ENCODE results near the gene CLN5.
A peak's percentile ranks its signal among the peaks of the same experiment; 100 is the strongest.

The CLN5 gene

GRCh38 chr13:77033717-77034302 is 41.9 kb downstream of the CLN5 start:
- H3K27me3 ChIP-seq (ENCODE audit: control insufficient read depth, insufficient read depth, low read length, poor library complexity, severe bottlenecking): no peaks in the 10 kb centered on the region
- no peak overlapping the region for H3K4me3 ChIP-seq (ENCODE audit: insufficient read depth, low read depth, low read length)
- H3K9me3 ChIP-seq (ENCODE audit: control insufficient read depth, low read length): no peaks in the 10 kb centered on the region
- H3K36me3 ChIP-seq (ENCODE audit: control insufficient read depth, insufficient read depth, low read length): no peaks in the 10 kb centered on the region
- 94% methylated on average over 4 of the region's 4 CpGs for WGBS, 2 experiments
- H3K4me1 ChIP-seq (ENCODE audit: control insufficient read depth, insufficient read depth, low read length): no peaks in the 10 kb centered on the region
- no peak overlapping the region for H3K27ac ChIP-seq (ENCODE audit: insufficient read depth, low read depth, low read length, poor library complexity, severe bottlenecking)

GRCh38 chr13:77034881-77035280 is 43.0 kb downstream of the CLN5 start:
- 94 to 95% methylated on average over 5 of the region's 5 CpGs for WGBS, 2 experiments
- no peaks in the 10 kb centered on the region for H3K36me3 ChIP-seq (ENCODE audit: control insufficient read depth, insufficient read depth, low read length)
- no peaks in the 10 kb centered on the region for H3K9me3 ChIP-seq (ENCODE audit: control insufficient read depth, low read length)
- no peaks in the 10 kb centered on the region for H3K4me1 ChIP-seq (ENCODE audit: control insufficient read depth, insufficient read depth, low read length)
- H3K27ac ChIP-seq (ENCODE audit: insufficient read depth, low read depth, low read length, poor library complexity, severe bottlenecking): no peak overlapping the region
- H3K27me3 ChIP-seq (ENCODE audit: control insufficient read depth, insufficient read depth, low read length, poor library complexity, severe bottlenecking): no peaks in the 10 kb centered on the region
- H3K4me3 ChIP-seq (ENCODE audit: insufficient read depth, low read depth, low read length): no peak overlapping the region

GRCh38 chr13:77036279-77036678 is 44.4 kb downstream of the CLN5 start:
- no peaks in the 10 kb centered on the region for H3K36me3 ChIP-seq (ENCODE audit: control insufficient read depth, insufficient read depth, low read length)
- no peak overlapping the region for H3K4me3 ChIP-seq (ENCODE audit: insufficient read depth, low read depth, low read length)
- 93 to 100% methylated on average over 1 of the region's 1 CpG for whole genome bisulfite sequencing, 2 experiments
- no peak overlapping the region for H3K27ac ChIP-seq (ENCODE audit: insufficient read depth, low read depth, low read length, poor library complexity, severe bottlenecking)
- H3K27me3 ChIP-seq (ENCODE audit: control insufficient read depth, insufficient read depth, low read length, poor library complexity, severe bottlenecking): no peaks in the 10 kb centered on the region
- H3K4me1 ChIP-seq (ENCODE audit: control insufficient read depth, insufficient read depth, low read length): no peaks in the 10 kb centered on the region
- no peaks in the 10 kb centered on the region for H3K9me3 ChIP-seq (ENCODE audit: control insufficient read depth, low read length)

GRCh38 chr13:77038907-77039480 is 47.1 kb downstream of the CLN5 start:
- H3K36me3 ChIP-seq (ENCODE audit: control insufficient read depth, insufficient read depth, low read length): no peaks in the 10 kb centered on the region
- H3K27ac ChIP-seq (ENCODE audit: insufficient read depth, low read depth, low read length, poor library complexity, severe bottlenecking): no peak overlapping the region
- no peaks in the 10 kb centered on the region for H3K27me3 ChIP-seq (ENCODE audit: control insufficient read depth, insufficient read depth, low read length, poor library complexity, severe bottlenecking)
- WGBS, 2 experiments: 81 to 91% methylated on average over 4 to 5 of the region's 5 CpGs
- no peaks in the 10 kb centered on the region for H3K9me3 ChIP-seq (ENCODE audit: control insufficient read depth, low read length)
- no peaks in the 10 kb centered on the region for H3K4me1 ChIP-seq (ENCODE audit: control insufficient read depth, insufficient read depth, low read length)
- H3K4me3 ChIP-seq (ENCODE audit: insufficient read depth, low read depth, low read length): no peak overlapping the region

- no peaks in the 10 kb centered on the region for H3K36me3 ChIP-seq (ENCODE audit: control insufficient read depth, insufficient read depth, low read length)
- H3K27ac ChIP-seq (ENCODE audit: insufficient read depth, low read depth, low read length, poor library complexity, severe bottlenecking): no peak overlapping the region
- 95 to 96% methylated on average over 7 of the region's 7 CpGs for WGBS, 2 experiments
- no peaks in the 10 kb centered on the region for H3K9me3 ChIP-seq (ENCODE audit: control insufficient read depth, low read length)
- no peaks in the 10 kb centered on the region for H3K27me3 ChIP-seq (ENCODE audit: control insufficient read depth, insufficient read depth, low read length, poor library complexity, severe bottlenecking)
- no peaks in the 10 kb centered on the region for H3K4me1 ChIP-seq (ENCODE audit: control insufficient read depth, insufficient read depth, low read length)
- no peak overlapping the region for H3K4me3 ChIP-seq (ENCODE audit: insufficient read depth, low read depth, low read length)
Measured at GRCh38 chr13:77040076-77040475, 48.2 kb downstream of the CLN5 start.

GRCh38 chr13:77040835-77041234 is 49.0 kb downstream of the CLN5 start:
- no peak overlapping the region for H3K27ac ChIP-seq (ENCODE audit: insufficient read depth, low read depth, low read length, poor library complexity, severe bottlenecking)
- H3K27me3 ChIP-seq (ENCODE audit: control insufficient read depth, insufficient read depth, low read length, poor library complexity, severe bottlenecking): peaks cover 7% of the 10 kb centered on the region
- no peaks in the 10 kb centered on the region for H3K9me3 ChIP-seq (ENCODE audit: control insufficient read depth, low read length)
- H3K36me3 ChIP-seq (ENCODE audit: control insufficient read depth, insufficient read depth, low read length): no peaks in the 10 kb centered on the region
- WGBS, 2 experiments: 93 to 95% methylated on average over 9 of the region's 9 CpGs
- no peaks in the 10 kb centered on the region for H3K4me1 ChIP-seq (ENCODE audit: control insufficient read depth, insufficient read depth, low read length)
- no peak overlapping the region for H3K4me3 ChIP-seq (ENCODE audit: insufficient read depth, low read depth, low read length)

DNA sequence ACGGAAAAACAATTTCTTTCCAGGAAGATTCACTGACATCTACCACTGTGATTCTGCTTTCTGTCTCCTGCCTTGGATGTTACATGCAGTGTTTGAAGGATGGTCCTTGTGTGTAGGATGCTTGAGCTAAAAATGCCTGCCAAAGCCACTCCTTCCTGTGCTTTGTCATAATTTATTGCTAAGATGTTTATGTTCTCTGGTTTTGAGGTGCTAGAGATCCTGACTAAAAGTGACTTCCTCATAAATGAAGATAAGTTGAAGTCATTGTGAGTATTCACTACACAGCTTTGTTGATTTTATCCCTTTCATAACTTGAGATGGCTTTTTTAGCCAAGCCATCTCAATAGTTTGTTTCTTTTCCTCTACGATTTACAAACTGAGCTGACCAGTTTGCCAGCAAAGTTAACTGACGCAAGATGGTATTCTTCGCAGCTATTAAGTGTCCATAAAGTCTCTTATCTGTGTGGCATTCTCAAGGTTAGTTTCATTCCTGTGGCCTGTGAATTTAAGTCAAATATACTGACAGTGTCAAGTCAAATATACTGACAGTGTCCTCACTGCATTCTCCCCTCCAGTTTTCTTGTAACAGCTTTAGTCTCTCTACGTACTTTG is 50.8 kb downstream of the CLN5 start:
- no peak overlapping the region for H3K4me3 ChIP-seq (ENCODE audit: insufficient read depth, low read depth, low read length)
- 93 to 97% methylated on average over 5 of the region's 5 CpGs for WGBS, 2 experiments
- peaks cover 13% of the 10 kb centered on the region for H3K27me3 ChIP-seq (ENCODE audit: control insufficient read depth, insufficient read depth, low read length, poor library complexity, severe bottlenecking)
- no peaks in the 10 kb centered on the region for H3K4me1 ChIP-seq (ENCODE audit: control insufficient read depth, insufficient read depth, low read length)
- H3K27ac ChIP-seq (ENCODE audit: insufficient read depth, low read depth, low read length, poor library complexity, severe bottlenecking): no peak overlapping the region
- no peaks in the 10 kb centered on the region for H3K36me3 ChIP-seq (ENCODE audit: control insufficient read depth, insufficient read depth, low read length)
- no peaks in the 10 kb centered on the region for H3K9me3 ChIP-seq (ENCODE audit: control insufficient read depth, low read length)

GRCh38 chr13:77047649-77048343 is 55.9 kb downstream of the CLN5 start:
- 58 to 67% methylated on average over 8 of the region's 8 CpGs for WGBS, 2 experiments
- H3K4me3 ChIP-seq (ENCODE audit: insufficient read depth, low read depth, low read length): no peak overlapping the region
- H3K36me3 ChIP-seq (ENCODE audit: control insufficient read depth, insufficient read depth, low read length): no peaks in the 10 kb centered on the region
- no peaks in the 10 kb centered on the region for H3K9me3 ChIP-seq (ENCODE audit: control insufficient read depth, low read length)
- peaks cover 10% of the 10 kb centered on the region for H3K4me1 ChIP-seq (ENCODE audit: control insufficient read depth, insufficient read depth, low read length)
- H3K27ac ChIP-seq (ENCODE audit: insufficient read depth, low read depth, low read length, poor library complexity, severe bottlenecking): peak overlapping the region; percentile 58
- peaks cover 13% of the 10 kb centered on the region for H3K27me3 ChIP-seq (ENCODE audit: control insufficient read depth, insufficient read depth, low read length, poor library complexity, severe bottlenecking)

DNA sequence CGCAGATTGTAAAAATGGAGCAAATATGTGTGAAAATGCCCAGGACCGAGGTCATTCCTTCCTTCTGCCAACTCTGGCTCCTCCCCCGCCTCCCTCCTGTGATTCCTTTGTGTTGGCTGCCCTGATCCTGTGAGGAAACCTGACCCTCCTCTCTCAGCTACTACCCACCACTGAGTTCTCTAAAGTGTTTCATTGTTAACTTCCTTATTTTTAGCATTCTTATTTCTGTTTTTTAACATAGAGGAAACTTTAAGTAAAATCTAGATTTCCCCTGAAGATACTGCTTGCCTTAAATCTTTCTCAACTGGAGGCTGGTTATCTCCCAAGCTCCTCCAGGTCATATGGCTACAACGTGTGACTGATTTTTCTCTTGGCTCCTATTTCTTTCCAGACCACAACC is 56.8 kb downstream of the CLN5 start:
- Histone ChIP-seq H3K4me3 (ENCODE audit: insufficient read depth, low read depth, low read length) (no peak overlapping the region), H3K9me3 (ENCODE audit: control insufficient read depth, low read length) (no peaks in the 10 kb centered on the region), H3K27ac (ENCODE audit: insufficient read depth, low read depth, low read length, poor library complexity, severe bottlenecking) (peak overlapping the region; percentile 58), H3K27me3 (ENCODE audit: control insufficient read depth, insufficient read depth, low read length, poor library complexity, severe bottlenecking) (peaks cover 13% of the 10 kb centered on the region), H3K36me3 (ENCODE audit: control insufficient read depth, insufficient read depth, low read length) (no peaks in the 10 kb centered on the region), H3K4me1 (ENCODE audit: control insufficient read depth, insufficient read depth, low read length) (peaks cover 10% of the 10 kb centered on the region)
- WGBS, 2 experiments: 42 to 45% methylated on average over 3 to 4 of the region's 4 CpGs

GRCh38 chr13:77053192-77053591 is 61.3 kb downstream of the CLN5 start:
- Histone ChIP-seq H3K36me3 (ENCODE audit: control insufficient read depth, insufficient read depth, low read length) (peaks cover 6% of the 10 kb centered on the region), H3K4me1 (ENCODE audit: control insufficient read depth, insufficient read depth, low read length) (peaks cover 10% of the 10 kb centered on the region), H3K4me3 (ENCODE audit: insufficient read depth, low read depth, low read length) (no peak overlapping the region), H3K27me3 (ENCODE audit: control insufficient read depth, insufficient read depth, low read length, poor library complexity, severe bottlenecking) (no peaks in the 10 kb centered on the region), H3K27ac (ENCODE audit: insufficient read depth, low read depth, low read length, poor library complexity, severe bottlenecking) (no peak overlapping the region), H3K9me3 (ENCODE audit: control insufficient read depth, low read length) (no peaks in the 10 kb centered on the region)
- 87 to 99% methylated on average over 4 of the region's 4 CpGs for WGBS, 2 experiments

Measured in ectodermal cell (in vitro differentiated cells).